HUDEP-2 (cell line): ENCODE measurements around the gene CSH2.
A peak's percentile ranks its signal among the peaks of the same experiment; 100 is the strongest.

Experiments
- DNase-seq, 76 experiments: peaks; one replicate each; lab custom pipeline; 2025; ENCODE audit not compliant: unreplicated experiment in 76 of 76; lab: John Stamatoyannopoulos, UW

CSH2 gene

GRCh38 chr17:63837962-63838600 is 35.4 kb downstream of the CSH2 start:
- DNase-seq, result no peak

GRCh38 chr17:63837480-63837879 is 36.0 kb downstream of the CSH2 start:
- DNase-seq, result no peak

GRCh38 chr17:63836811-63837210 is 36.7 kb downstream of the CSH2 start:
- DNase-seq, result no peak

- no peak for DNase-seq
Measured at GRCh38 chr17:63835167-63835720, 38.2 kb downstream of the CSH2 start.

GRCh38 chr17:63834431-63835166 is 38.9 kb downstream of the CSH2 start:
- peak in 66 of 76 experiments; percentile 9 to 76 (median 38) for DNase-seq

GRCh38 chr17:63833741-63834373 is 39.6 kb downstream of the CSH2 start:
- DNase-seq, result no peak

- DNase-seq, result no peak
Measured at GRCh38 chr17:63833026-63833740, 40.3 kb downstream of the CSH2 start.

- DNase-seq, result no peak
Measured at GRCh38 chr17:63832455-63832854, 41.0 kb downstream of the CSH2 start.

- no peak for DNase-seq
Measured at GRCh38 chr17:63832014-63832413, 41.5 kb downstream of the CSH2 start.

GRCh38 chr17:63831505-63831904 is 42.0 kb downstream of the CSH2 start:
- DNase-seq, result no peak

GRCh38 chr17:63830904-63831491 is 42.5 kb downstream of the CSH2 start:
- DNase-seq, result no peak

- DNase-seq, result no peak
Measured at GRCh38 chr17:63830278-63830677, 43.2 kb downstream of the CSH2 start.

GRCh38 chr17:63828936-63829335 is 44.5 kb downstream of the CSH2 start:
- no peak for DNase-seq

GRCh38 chr17:63827801-63828221 is 45.7 kb downstream of the CSH2 start:
- no peak for DNase-seq

GRCh38 chr17:63827002-63827800 is 46.3 kb downstream of the CSH2 start, which contains the start of the genes FTSJ3 and PSMC5:
Gene FTSJ3, minus strand, starts transcription at chr17:63827663. Its CDS starts 761 bp downstream, at chr17:63826902.
Gene PSMC5, plus strand, starts transcription at chr17:63827431. Its CDS starts 60 bp downstream, at chr17:63827491.
- peak in 75 of 76 experiments; percentile 47 to 98 (median 88) for DNase-seq

- peak in 7 of 76 experiments; percentile 26 to 77 (median 61) for DNase-seq
Measured at GRCh38 chr17:63826468-63827001, 46.9 kb downstream of the CSH2 start.

- no peak for DNase-seq
Measured at GRCh38 chr17:63824362-63824761, 49.1 kb downstream of the CSH2 start.

GRCh38 chr17:63823659-63824331 is 49.7 kb downstream of the CSH2 start:
- DNase-seq, result no peak

- no peak for DNase-seq
Measured at GRCh38 chr17:63822537-63822936, 50.9 kb downstream of the CSH2 start.
